CD1c-positive myeloid dendritic cell (primary cell): Measurements from ENCODE around the gene FBXO9.

ENCODE experiments used
- DNase-seq: peaks from one replicate; pipeline ENCODE4 v3.0.0-alpha.2; 2016; ENCODE audit errors: extremely low spot score

The FBXO9 gene

GRCh38 chr6:53095270-53095669 lies 30.1 kb downstream of the FBXO9 start:
- no peak for DNase-seq

- no peak for DNase-seq
Observed at GRCh38 chr6:53095716-53096115, 30.5 kb downstream of the FBXO9 start.

DNA sequence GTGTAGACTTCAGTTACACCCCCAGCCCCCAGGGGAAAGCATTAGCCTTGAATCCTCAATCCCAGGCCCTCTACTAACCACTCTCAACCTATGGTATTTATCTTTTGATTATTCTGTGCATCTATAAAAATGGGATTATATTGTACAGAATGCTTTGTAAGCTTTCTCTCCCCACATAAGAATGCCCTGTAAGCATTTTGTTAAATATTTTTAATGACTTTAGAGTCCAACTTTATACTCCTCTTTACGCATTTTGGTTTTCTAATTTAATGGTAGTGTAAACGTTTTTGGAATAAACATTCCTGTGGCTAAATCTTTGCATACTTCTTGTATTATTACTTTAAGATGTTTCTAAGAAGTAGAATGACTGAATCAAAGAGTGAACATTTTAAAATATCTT lies 35.4 kb downstream of the FBXO9 start:
- DNase-seq: no peak

DNA sequence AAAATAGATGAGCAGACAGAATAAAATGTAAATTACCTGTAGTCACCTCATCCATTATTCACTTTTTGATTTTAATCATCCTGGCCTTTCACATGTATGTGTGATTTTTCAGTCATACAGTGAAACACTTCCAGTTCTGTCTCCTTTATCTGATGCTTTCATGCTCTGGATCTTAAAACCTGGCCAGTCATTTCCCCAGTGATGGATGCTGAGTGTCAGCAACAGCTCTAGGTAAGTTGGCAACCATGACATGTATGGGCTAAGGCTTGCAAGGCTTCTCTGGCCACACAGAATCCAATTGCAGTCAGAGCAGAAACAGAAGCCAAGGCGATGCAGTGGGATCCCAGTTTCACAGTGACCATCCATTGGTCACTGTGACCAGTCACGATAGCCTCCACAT lies 35.8 kb downstream of the FBXO9 start:
- DNase-seq: no peak

- no peak for DNase-seq
Observed at GRCh38 chr6:53103993-53104675, 38.9 kb downstream of the FBXO9 start.

DNA sequence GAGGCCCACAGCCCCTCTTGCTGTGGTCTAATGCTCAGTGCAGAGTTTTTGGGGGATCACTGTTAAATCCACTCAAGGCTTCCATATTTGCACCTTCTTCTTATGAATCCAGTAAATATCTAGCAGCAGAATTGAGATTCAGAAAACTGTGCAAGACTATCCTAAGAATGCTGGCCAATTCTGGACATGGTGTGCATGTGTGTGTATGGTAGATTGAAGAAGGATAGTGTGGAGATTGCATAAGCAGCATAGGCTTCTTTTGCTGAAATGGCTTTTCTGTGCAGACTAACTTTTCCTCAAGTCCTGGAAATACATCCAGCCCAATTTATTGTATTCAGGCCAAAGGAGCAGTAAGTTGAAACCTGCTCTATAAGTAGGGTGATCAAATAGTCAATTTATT lies 39.7 kb downstream of the FBXO9 start:
- DNase-seq: no peak

- no peak for DNase-seq
Observed at GRCh38 chr6:53107091-53107490, 41.9 kb downstream of the FBXO9 start.

DNA sequence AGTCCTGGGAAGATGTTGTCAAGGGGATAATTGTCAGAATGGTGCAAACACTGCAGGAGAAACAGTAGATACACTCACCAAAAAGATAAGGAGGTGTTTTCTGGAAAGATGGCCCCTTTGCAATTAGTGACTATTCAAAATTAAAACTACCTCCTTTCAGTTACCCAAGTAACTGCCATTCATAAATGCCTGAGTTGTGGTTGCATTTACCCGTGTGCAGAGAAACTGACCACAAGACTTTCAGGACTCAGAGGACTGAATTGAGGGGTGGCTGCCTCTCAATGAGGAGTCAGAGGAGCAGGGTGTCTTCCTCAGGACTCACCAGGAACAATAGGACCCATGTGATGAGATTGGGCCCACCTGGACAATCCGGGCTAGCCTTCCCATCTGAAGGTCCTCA lies 44.4 kb downstream of the FBXO9 start:
- DNase-seq: no peak

DNA sequence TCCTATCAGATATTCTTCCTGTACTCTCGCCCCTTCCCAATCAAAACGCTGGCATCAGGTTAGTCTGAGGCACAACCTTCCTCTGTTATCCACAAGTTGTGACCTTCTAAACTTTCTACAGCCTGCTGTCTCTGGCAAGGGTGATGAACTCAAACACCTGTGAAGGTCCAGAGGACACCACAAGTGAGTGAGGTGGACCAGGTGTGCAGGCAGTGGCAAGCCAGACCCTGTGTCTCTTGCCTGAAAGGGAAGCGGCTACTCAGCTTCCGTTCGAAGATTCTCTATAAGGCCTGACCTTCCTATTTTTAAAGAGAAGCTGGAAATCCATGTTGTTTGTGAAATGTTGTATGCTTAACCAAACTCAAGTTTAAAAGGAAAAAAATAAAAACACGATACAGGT lies 46.7 kb downstream of the FBXO9 start:
- no peak for DNase-seq

DNA sequence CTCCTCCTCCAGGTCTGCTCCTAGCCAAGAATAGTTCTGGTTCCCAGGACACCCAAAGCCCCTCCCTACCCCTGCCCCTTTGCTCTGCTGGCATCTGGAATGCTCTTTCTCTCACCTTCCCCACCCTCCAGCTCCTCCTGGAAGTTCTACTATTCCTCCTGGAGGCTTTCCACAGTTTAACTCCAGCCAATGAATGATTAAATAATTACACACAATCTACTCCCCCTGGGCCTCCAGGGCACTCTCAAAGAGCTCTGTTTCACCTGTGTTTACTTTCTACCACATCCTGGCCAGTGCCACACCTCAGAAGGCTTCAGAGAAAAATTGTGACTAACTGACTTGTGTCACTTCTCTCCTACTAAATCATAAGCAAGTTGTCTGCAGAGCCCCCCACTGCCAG lies 47.2 kb downstream of the FBXO9 start:
- DNase-seq: no peak

DNA sequence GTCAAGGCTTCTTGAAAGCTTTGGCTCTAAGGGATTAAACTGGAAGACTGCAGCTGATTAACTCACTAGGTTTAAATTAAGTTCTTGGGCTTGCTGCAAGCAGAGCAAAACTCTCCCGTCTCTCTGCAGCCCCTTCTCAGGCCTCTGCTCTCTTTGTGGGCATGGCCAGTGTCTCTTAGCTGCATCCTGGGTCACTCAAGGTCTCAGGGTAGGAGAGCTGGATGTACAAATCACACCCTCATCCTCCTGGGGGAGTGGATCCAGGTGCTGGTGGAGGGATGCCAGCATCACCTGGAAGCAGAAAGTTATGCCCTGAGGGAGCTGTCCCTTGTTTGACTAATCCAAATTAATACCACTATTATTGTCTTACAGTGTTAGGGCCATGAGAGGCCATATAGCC lies 47.7 kb downstream of the FBXO9 start:
- DNase-seq: no peak

DNA sequence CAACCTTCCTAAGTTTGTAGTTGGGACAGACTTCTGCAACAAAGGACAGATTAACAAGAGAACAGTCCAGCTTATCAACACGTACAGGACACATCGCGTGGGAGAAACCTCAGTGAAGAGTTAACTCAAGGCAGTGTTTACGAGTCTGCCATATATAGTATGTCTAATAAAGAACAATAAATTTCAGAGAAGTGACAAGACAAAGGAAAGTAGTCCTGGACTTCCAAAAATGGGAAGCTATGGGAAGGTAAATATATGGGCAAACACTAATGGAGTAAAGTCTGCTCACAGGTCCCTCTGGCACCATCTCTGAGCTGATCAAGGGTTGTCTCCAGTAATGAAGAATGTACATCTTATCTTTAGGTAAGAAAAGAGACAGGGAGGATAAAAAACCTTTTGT lies 48.5 kb downstream of the FBXO9 start:
- DNase-seq: no peak

GRCh38 chr6:53115113-53115512 lies 49.9 kb downstream of the FBXO9 start:
- DNase-seq: no peak

DNA sequence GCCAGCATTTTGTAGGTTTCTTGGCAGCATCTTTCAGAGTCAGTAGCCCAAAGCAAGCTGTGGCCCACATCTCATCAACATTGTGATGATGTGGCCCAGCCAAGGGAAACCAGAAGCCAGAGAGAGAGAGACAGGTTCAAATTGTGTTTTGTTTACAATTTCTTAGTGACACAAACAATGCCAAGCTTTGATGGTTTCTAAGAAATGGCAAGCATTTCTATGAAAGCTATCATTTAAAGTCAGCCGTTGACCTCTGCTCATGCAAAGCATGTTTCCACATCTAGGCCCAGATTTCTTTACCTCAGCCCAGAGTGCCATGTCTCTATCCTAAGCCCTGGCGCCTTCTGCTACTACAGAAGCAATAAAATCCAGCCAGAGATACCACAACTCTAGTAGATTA lies 50.5 kb downstream of the FBXO9 start:
- DNase-seq: no peak

GRCh38 chr6:53119349-53119748 lies 54.1 kb downstream of the FBXO9 start:
- DNase-seq: no peak

- DNase-seq: no peak
Observed at GRCh38 chr6:53119772-53120409, 54.7 kb downstream of the FBXO9 start.

GRCh38 chr6:53124131-53124800 lies 59.1 kb downstream of the FBXO9 start:
- no peak for DNase-seq

DNA sequence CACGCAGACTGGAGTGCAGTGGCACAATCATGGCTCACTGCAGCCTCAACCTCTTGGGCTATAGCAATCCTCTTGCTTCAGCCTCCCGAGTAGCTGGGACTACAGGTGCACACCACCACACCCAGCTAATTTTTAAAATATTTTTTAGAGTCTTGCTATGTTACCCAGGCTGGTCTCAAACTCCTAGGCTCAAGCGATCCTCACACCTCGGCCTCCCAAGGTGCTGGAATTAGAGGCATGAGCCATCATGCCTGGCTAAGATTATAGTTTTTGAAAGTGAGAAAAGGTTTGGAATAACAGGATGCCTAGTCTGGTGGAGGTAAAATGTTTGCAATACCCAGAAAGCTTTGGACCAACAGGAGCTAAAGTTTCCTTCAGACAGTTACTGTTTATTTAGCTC lies 60.1 kb downstream of the FBXO9 start:
- no peak for DNase-seq

- DNase-seq: no peak
Observed at GRCh38 chr6:53128842-53129241, 63.6 kb downstream of the FBXO9 start.

DNA sequence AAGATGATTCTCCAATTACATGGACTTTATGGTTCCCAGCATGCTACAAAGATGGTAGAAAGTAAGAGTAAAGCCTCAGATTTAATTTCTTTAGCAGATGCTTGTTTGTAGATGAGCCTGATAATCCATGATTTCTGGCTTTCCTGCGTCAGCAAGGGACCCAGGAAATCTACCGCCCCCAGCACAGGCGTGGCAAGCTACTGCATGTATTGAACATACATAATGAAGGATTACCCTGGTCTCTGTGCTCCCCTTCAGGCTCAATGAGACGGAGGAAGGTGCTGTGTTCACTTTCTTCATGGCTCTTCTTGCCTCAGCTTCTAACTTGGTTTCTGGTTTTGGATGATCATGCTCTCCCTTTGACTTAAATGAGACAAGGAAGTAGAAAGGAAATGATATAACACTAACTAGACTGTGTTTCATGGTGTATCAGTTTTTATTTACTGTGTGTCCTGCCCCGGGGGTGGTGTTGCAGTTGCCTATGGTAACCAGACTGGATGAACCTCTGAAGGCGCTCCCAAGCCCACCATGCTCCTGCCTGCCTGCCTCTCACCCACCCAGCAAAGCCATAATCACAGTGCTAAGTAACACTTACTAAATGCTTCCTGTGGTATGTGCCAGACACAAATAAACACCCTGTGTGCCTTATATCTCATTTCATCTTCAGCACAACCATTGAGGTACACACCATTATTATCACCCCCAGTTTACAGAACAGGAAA lies 65.5 kb downstream of the FBXO9 start:
- no peak for DNase-seq

DNA sequence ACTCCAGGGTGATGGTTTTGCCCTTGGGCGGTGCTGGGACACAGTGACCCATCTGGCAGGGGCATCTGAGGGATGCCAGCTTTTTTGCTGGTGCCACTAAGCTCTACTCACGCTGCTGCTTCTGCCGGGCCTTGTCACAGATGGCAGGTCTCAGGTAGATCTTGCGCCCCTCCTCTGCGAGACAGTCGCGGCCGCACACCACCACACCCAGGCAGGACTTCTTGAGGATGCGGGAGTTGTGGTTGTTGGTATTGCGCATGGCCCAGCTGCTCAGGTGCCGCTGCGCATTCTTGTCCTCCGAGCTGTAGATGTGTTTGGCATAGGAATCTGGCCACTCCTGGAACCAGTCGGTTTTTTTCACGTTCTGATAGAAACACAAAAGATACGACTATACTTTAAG lies 68.8 kb downstream of the FBXO9 start:
- DNase-seq: no peak

DNA sequence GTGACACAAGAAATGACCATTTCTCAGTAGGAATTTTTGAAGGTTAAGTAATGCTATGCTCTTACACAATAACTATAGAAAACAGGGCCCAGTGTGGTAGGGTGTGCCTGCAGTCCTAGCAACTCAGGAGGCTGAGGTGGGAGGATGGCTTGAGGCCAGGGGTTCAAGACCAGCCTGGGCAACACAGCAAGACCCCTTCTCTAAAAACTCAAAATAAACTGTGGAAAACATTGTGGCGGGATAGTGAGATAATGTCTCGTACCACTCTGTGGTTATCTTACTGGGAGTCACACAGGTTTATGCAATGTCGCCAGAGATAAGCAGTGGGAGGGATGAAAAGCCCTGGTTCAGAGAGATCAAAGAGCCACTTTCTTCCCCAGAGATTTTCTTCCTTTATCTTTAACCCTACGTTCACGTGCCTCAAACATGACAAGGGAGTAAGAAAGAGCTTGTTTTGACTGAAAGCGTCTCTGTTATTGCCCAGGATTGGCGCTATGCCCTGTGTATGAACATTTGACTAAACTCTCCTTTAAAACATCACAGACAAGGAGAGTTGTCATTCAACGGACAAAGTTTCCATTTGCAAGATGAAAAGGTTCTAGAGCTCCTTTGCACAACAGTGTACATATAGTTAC lies 69.5 kb downstream of the FBXO9 start:
- no peak for DNase-seq
